ENCODE measurements around the gene BTBD2.

The BTBD2 gene

GRCh38 chr19:1952635-1953034 is 62.9 kb downstream of the BTBD2 start:
- H3K27me3 Mint-ChIP-seq, result no peaks in the 10 kb centered on the region
- H3K36me3 Mint-ChIP-seq (ENCODE audit: low read depth), result peaks cover 85% of the 10 kb centered on the region
- H3K4me1 Mint-ChIP-seq (ENCODE audit: low read depth), result peaks cover 75% of the 10 kb centered on the region
- H3K9me3 Mint-ChIP-seq, result no peaks in the 10 kb centered on the region
- intact Hi-C loops (cut with micrococcal nuclease), result no loop called here
- H3K4me3 Mint-ChIP-seq, result no peak overlapping the region
- no peak overlapping the region for H3K27ac Mint-ChIP-seq

GRCh38 chr19:1950640-1951039 is 64.9 kb downstream of the BTBD2 start:
- H3K36me3 Mint-ChIP-seq (ENCODE audit: low read depth), result peaks cover 82% of the 10 kb centered on the region
- no peaks in the 10 kb centered on the region for H3K27me3 Mint-ChIP-seq
- H3K4me3 Mint-ChIP-seq, result no peak overlapping the region
- peak overlapping the region; percentile 21 for H3K27ac Mint-ChIP-seq
- intact Hi-C loops (cut with micrococcal nuclease), result no loop called here
- no peaks in the 10 kb centered on the region for H3K9me3 Mint-ChIP-seq
- peaks cover 91% of the 10 kb centered on the region for H3K4me1 Mint-ChIP-seq (ENCODE audit: low read depth)

- Mint-ChIP-seq H3K27ac (peak overlapping the region; percentile 28), H3K9me3 (no peaks in the 10 kb centered on the region), H3K4me1 (ENCODE audit: low read depth) (peaks cover 87% of the 10 kb centered on the region), H3K27me3 (no peaks in the 10 kb centered on the region), H3K36me3 (ENCODE audit: low read depth) (peaks cover 71% of the 10 kb centered on the region), H3K4me3 (no peak overlapping the region)
- intact Hi-C loops (cut with micrococcal nuclease), result no loop called here
Measured at GRCh38 chr19:1949304-1950101, 66.0 kb downstream of the BTBD2 start.

- H3K4me3 Mint-ChIP-seq, result peak overlapping the region; percentile 58
- H3K4me1 Mint-ChIP-seq (ENCODE audit: low read depth), result peaks cover 91% of the 10 kb centered on the region
- H3K27me3 Mint-ChIP-seq, result no peaks in the 10 kb centered on the region
- H3K27ac Mint-ChIP-seq, result peak overlapping the region; percentile 28
- H3K36me3 Mint-ChIP-seq (ENCODE audit: low read depth), result peaks cover 67% of the 10 kb centered on the region
- H3K9me3 Mint-ChIP-seq, result no peaks in the 10 kb centered on the region
- intact Hi-C loops (cut with micrococcal nuclease), result no loop called here
Measured at GRCh38 chr19:1947651-1948209, 67.8 kb downstream of the BTBD2 start.

- peaks cover 75% of the 10 kb centered on the region for H3K4me1 Mint-ChIP-seq (ENCODE audit: low read depth)
- peaks cover 64% of the 10 kb centered on the region for H3K36me3 Mint-ChIP-seq (ENCODE audit: low read depth)
- no peaks in the 10 kb centered on the region for H3K9me3 Mint-ChIP-seq
- H3K27me3 Mint-ChIP-seq, result no peaks in the 10 kb centered on the region
- intact Hi-C loops (cut with micrococcal nuclease), result no loop called here
- H3K4me3 Mint-ChIP-seq, result no peak overlapping the region
- H3K27ac Mint-ChIP-seq, result peak overlapping the region; percentile 4
Measured at GRCh38 chr19:1945899-1946298, 69.6 kb downstream of the BTBD2 start.

- Mint-ChIP-seq H3K4me3 (peak overlapping the region; percentile 93), H3K36me3 (ENCODE audit: low read depth) (peaks cover 55% of the 10 kb centered on the region), H3K4me1 (ENCODE audit: low read depth) (peaks cover 68% of the 10 kb centered on the region), H3K27me3 (no peaks in the 10 kb centered on the region), H3K9me3 (no peaks in the 10 kb centered on the region), H3K27ac (peak overlapping the region; percentile 97)
- intact Hi-C loops (cut with micrococcal nuclease), result no loop called here
Measured at GRCh38 chr19:1944916-1945561, 70.5 kb downstream of the BTBD2 start.

GRCh38 chr19:1944088-1944915 is 71.2 kb downstream of the BTBD2 start:
- H3K4me3 Mint-ChIP-seq, result peak overlapping the region; percentile 93
- H3K27ac Mint-ChIP-seq, result peak overlapping the region; percentile 97
- H3K36me3 Mint-ChIP-seq (ENCODE audit: low read depth), result peaks cover 48% of the 10 kb centered on the region
- H3K27me3 Mint-ChIP-seq, result no peaks in the 10 kb centered on the region
- intact Hi-C loops (cut with micrococcal nuclease), result no loop called here
- peaks cover 68% of the 10 kb centered on the region for H3K4me1 Mint-ChIP-seq (ENCODE audit: low read depth)
- no peaks in the 10 kb centered on the region for H3K9me3 Mint-ChIP-seq

- intact Hi-C loops (cut with micrococcal nuclease), result no loop called here
- H3K9me3 Mint-ChIP-seq, result no peaks in the 10 kb centered on the region
Measured at GRCh38 chr19:1943661-1944087, 71.8 kb downstream of the BTBD2 start.

GRCh38 chr19:1942934-1943555 is 72.5 kb downstream of the BTBD2 start:
- H3K36me3 Mint-ChIP-seq (ENCODE audit: low read depth), result peaks cover 44% of the 10 kb centered on the region
- H3K4me1 Mint-ChIP-seq (ENCODE audit: low read depth), result peaks cover 55% of the 10 kb centered on the region
- peak overlapping the region; percentile 97 for H3K27ac Mint-ChIP-seq
- no peaks in the 10 kb centered on the region for H3K9me3 Mint-ChIP-seq
- intact Hi-C loops (cut with micrococcal nuclease), result no loop called here
- H3K4me3 Mint-ChIP-seq, result peak overlapping the region; percentile 93
- H3K27me3 Mint-ChIP-seq, result no peaks in the 10 kb centered on the region

More at GRCh38 chr19:1943661-1944087, 71.8 kb downstream of the BTBD2 start:
- Mint-ChIP-seq H3K4me1 (ENCODE audit: low read depth) (peaks cover 62% of the 10 kb centered on the region), H3K36me3 (ENCODE audit: low read depth) (peaks cover 44% of the 10 kb centered on the region), H3K27ac (peak overlapping the region; percentile 97), H3K4me3 (peak overlapping the region; percentile 93), H3K27me3 (no peaks in the 10 kb centered on the region)

GRCh38 chr19:1942078-1942933 is 73.2 kb downstream of the BTBD2 start:
- Mint-ChIP-seq H3K4me1 (ENCODE audit: low read depth) (peaks cover 48% of the 10 kb centered on the region), H3K27ac (peak overlapping the region; percentile 97), H3K27me3 (no peaks in the 10 kb centered on the region), H3K9me3 (no peaks in the 10 kb centered on the region), H3K36me3 (ENCODE audit: low read depth) (peaks cover 41% of the 10 kb centered on the region), H3K4me3 (peak overlapping the region; percentile 93)
- intact Hi-C loops (cut with micrococcal nuclease), result no loop called here

- H3K36me3 Mint-ChIP-seq (ENCODE audit: low read depth), result peaks cover 33% of the 10 kb centered on the region
- H3K27ac Mint-ChIP-seq, result peak within 1 kb of the TSS; percentile 97
- H3K27me3 Mint-ChIP-seq, result no peaks in the 10 kb centered on the region
- H3K9me3 Mint-ChIP-seq, result no peaks in the 10 kb centered on the region
- H3K4me1 Mint-ChIP-seq (ENCODE audit: low read depth), result peaks cover 43% of the 10 kb centered on the region
- intact Hi-C loops (cut with micrococcal nuclease), result no loop called here
- peak within 1 kb of the TSS; percentile 93 for H3K4me3 Mint-ChIP-seq
Measured at GRCh38 chr19:1941146-1942077, 74.1 kb downstream of the BTBD2 start, which contains the start of gene CSNK1G2. Gene CSNK1G2, plus strand, starts transcription at chr19:1941172. Its CDS starts 28,601 bp downstream, at chr19:1969773.

GRCh38 chr19:1938071-1938470 is 77.4 kb downstream of the BTBD2 start:
- H3K27ac Mint-ChIP-seq, result peak overlapping the region; percentile 30
- no peaks in the 10 kb centered on the region for H3K27me3 Mint-ChIP-seq
- H3K36me3 Mint-ChIP-seq (ENCODE audit: low read depth), result peaks cover 17% of the 10 kb centered on the region
- peaks cover 47% of the 10 kb centered on the region for H3K4me1 Mint-ChIP-seq (ENCODE audit: low read depth)
- no peak overlapping the region for H3K4me3 Mint-ChIP-seq
- intact Hi-C loops (cut with micrococcal nuclease), result no loop called here
- H3K9me3 Mint-ChIP-seq, result peaks cover 7% of the 10 kb centered on the region
